Kidney (tissue), 22 donors: ENCODE results near the gene UBE3C. TPM values are rescaled to one million over a fixed set of nuclear protein-coding genes. Genes with fewer than 3 reads are reported as not detected.

Experiments used
- DNase-seq, 5 donors: peaks; one replicate each; pipeline ENCODE4 v3.0.0-alpha.2; 2013 to 2020
- FAIRE-seq: peaks from 2 replicates; lab custom pipeline; 2012; peaks lifted over from hg19 to GRCh38; lab: Jason Lieb, UNC
- H3K27ac ChIP-seq, 2 donors: one replicate each; pipeline ENCODE4 v1.7.0; 2013; ENCODE audit warnings: low read depth in 2 of 2, low read length in 2 of 2, inconsistent platforms in 1 of 2
- H3K27me3 ChIP-seq: one replicate; pipeline ENCODE4 v1.7.1; 2013; ENCODE audit warnings: low read length, inconsistent platforms; ENCODE audit not compliant: control insufficient read depth, insufficient read depth
- H3K36me3 ChIP-seq, 3 donors: one replicate each; pipeline versions ENCODE4 v1.7.0 to v1.7.1; 2013; ENCODE audit warnings: low read length in 3 of 3, control low read depth in 1 of 3, inconsistent platforms in 1 of 3; ENCODE audit not compliant: insufficient read depth in 3 of 3, control insufficient read depth in 2 of 3
- H3K4me1 ChIP-seq, 3 donors: one replicate each; pipeline versions ENCODE4 v1.7.0 to v1.7.1; 2013; ENCODE audit warnings: low read length in 3 of 3, inconsistent platforms in 1 of 3, low read depth in 1 of 3; ENCODE audit not compliant: control insufficient read depth in 2 of 3, insufficient read depth in 2 of 3
- H3K4me3 ChIP-seq, 3 donors: one replicate each; pipeline versions ENCODE4 v1.7.0 to v1.8.1; 2013; ENCODE audit warnings: low read length in 3 of 3, control low read depth in 1 of 3, inconsistent platforms in 1 of 3
- H3K9ac ChIP-seq, 3 donors: one replicate each; pipeline versions ENCODE4 v1.7.0 to v1.7.1; 2013; ENCODE audit warnings: low read length in 3 of 3, control low read depth in 1 of 3, inconsistent platforms in 1 of 3
- H3K9me3 ChIP-seq, 3 donors: one replicate each; pipeline versions ENCODE4 v1.7.0 to v1.7.1; 2013; ENCODE audit warnings: low read length in 3 of 3, control low read depth in 1 of 3, inconsistent platforms in 1 of 3; ENCODE audit not compliant: control insufficient read depth in 2 of 3, insufficient read depth in 1 of 3
- intact Hi-C: fragments of 100-400 bp; cut with DNase I; formaldehyde crosslinking; loops from one replicate; pipeline ENCODE4 v1.11.1; 2022
- long read RNA-seq, 10 donors: library from polyadenylated mRNA in 1 of 10; unstranded in 1 of 10; transcript quantifications; one replicate each; pipeline ENCODE4 v2.0.0 and lab custom pipeline, GENCODE V29; 2021 to 2026
- polyA plus RNA-seq: library from polyadenylated mRNA; stranded (reverse); fragments of 350-450 nt; fragmentation: Illumina TruSeq; extraction: RNeasy Lipid Tissue Mini Kit (QIAGEN cat#74804); gene quantifications from one replicate; pipeline ENCODE4 v1.2.3, GENCODE V29; 2014; ENCODE audit warnings: low read depth, low replicate concordance; ENCODE audit not compliant: insufficient read depth
- total RNA-seq: library from RNA; stranded (reverse); fragmentation: NEBNext Ultra II Directional; extraction: Animal tissue kit (Norgen Biotek cat#: 25700); gene quantifications from one replicate; pipeline ENCODE4 v1.2.1, GENCODE V29; 2021
- TF ChIP-seq, protein P1 (sequence below): IDR thresholded peaks from 3 replicates; pipeline ENCODE4 v1.5.1; 2012; ENCODE audit warnings: mild to moderate bottlenecking, moderate library complexity, borderline replicate concordance; ENCODE audit not compliant: insufficient read depth; ENCODE audit errors: extremely low read depth
- donor health status: control.
- donor health status: control.
- donor health status: control.
- donor health status: control.
- donor health status: control.
- donor health status: DM: yes; HTN: yes; CAD: no.
- donor health status: Normal renal cell carcinoma (clear cell type).

Gene UBE3C
- total RNA-seq (58.5 TPM), polyA plus RNA-seq (20.9 TPM)
- long read RNA-seq, donor 1, full-length matches to known transcripts = 4 of 4 reads
- long read RNA-seq, donor 1, partial matches to known transcripts = 0 of 4 reads
- long read RNA-seq, donor 1, other reads (novel, unspliced or antisense) = 0 of 4 reads
- long read RNA-seq, donor 2, full-length matches to known transcripts = 5 of 37 reads
- long read RNA-seq, donor 2, partial matches to known transcripts = 32 of 37 reads
- long read RNA-seq, donor 2, other reads (novel, unspliced or antisense) = 0 of 37 reads
- long read RNA-seq, donor 3, full-length matches to known transcripts = 1 of 1 reads
- long read RNA-seq, donor 3, partial matches to known transcripts = 0 of 1 reads
- long read RNA-seq, donor 3, other reads (novel, unspliced or antisense) = 0 of 1 reads
- long read RNA-seq, donor 4, full-length matches to known transcripts = 2 of 2 reads
- long read RNA-seq, donor 4, partial matches to known transcripts = 0 of 2 reads
- long read RNA-seq, donor 4, other reads (novel, unspliced or antisense) = 0 of 2 reads
- long read RNA-seq, donor 5 = 0 reads
- long read RNA-seq, donor 6, full-length matches to known transcripts = 1 of 1 reads
- long read RNA-seq, donor 6, partial matches to known transcripts = 0 of 1 reads
- long read RNA-seq, donor 6, other reads (novel, unspliced or antisense) = 0 of 1 reads
- long read RNA-seq, donor 7, full-length matches to known transcripts = 26 of 44 reads
- long read RNA-seq, donor 7, partial matches to known transcripts = 7 of 44 reads
- long read RNA-seq, donor 7, other reads (novel, unspliced or antisense) = 11 of 44 reads
- long read RNA-seq, donor 8, partial matches to known transcripts = 0 of 1 reads
- long read RNA-seq, donor 8, other reads (novel, unspliced or antisense) = 0 of 1 reads
- long read RNA-seq, donor 9 = 0 reads
- long read RNA-seq, donor 10, full-length matches to known transcripts = 1 of 1 reads
- long read RNA-seq, donor 10, partial matches to known transcripts = 0 of 1 reads
- long read RNA-seq, donor 10, other reads (novel, unspliced or antisense) = 0 of 1 reads

GRCh38 chr7:157138424-157139110 is at the start of gene UBE3C:
Gene UBE3C, plus strand, starts transcription at chr7:157138926. Its CDS starts 347 bp downstream, at chr7:157139273.
- Histone ChIP-seq H3K4me1 (peaks cover 0 to 26% (median 15%) of the 10 kb centered on the region in 3 donors), H3K27me3 (no peaks in the 10 kb centered on the region), H3K9ac (peak within 1 kb of the TSS; percentile 46 to 91 (median 88)), H3K9me3 (no peaks in the 10 kb centered on the region), H3K4me3 (peak within 1 kb of the TSS; percentile 73 to 90 (median 85)), H3K27ac (peak within 1 kb of the TSS; percentile 82 to 87), H3K36me3 (peaks cover 2 to 19% (median 9%) of the 10 kb centered on the region in 3 donors)
- TF ChIP-seq, protein P1, sequence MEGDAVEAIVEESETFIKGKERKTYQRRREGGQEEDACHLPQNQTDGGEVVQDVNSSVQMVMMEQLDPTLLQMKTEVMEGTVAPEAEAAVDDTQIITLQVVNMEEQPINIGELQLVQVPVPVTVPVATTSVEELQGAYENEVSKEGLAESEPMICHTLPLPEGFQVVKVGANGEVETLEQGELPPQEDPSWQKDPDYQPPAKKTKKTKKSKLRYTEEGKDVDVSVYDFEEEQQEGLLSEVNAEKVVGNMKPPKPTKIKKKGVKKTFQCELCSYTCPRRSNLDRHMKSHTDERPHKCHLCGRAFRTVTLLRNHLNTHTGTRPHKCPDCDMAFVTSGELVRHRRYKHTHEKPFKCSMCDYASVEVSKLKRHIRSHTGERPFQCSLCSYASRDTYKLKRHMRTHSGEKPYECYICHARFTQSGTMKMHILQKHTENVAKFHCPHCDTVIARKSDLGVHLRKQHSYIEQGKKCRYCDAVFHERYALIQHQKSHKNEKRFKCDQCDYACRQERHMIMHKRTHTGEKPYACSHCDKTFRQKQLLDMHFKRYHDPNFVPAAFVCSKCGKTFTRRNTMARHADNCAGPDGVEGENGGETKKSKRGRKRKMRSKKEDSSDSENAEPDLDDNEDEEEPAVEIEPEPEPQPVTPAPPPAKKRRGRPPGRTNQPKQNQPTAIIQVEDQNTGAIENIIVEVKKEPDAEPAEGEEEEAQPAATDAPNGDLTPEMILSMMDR = no peak
- DNase-seq (peak; percentile 87 to 97 (median 94)), FAIRE-seq (no peak)
- intact Hi-C loops = no loop called here

GRCh38 chr7:157089100-157089610 is 49.6 kb upstream of the UBE3C start:
- FAIRE-seq = no peak

More at GRCh38 chr7:157089100-157089610, 49.6 kb upstream of the UBE3C start:
- Histone ChIP-seq H3K4me3 (no peak overlapping the region), H3K9me3 (peaks cover 0 to 10% (median 8%) of the 10 kb centered on the region in 3 donors), H3K4me1 (no peaks in the 10 kb centered on the region), H3K27ac (no peak overlapping the region), H3K27me3 (no peaks in the 10 kb centered on the region), H3K9ac (no peak overlapping the region), H3K36me3 (no peaks in the 10 kb centered on the region)
- TF ChIP-seq, protein P1 = no peak
- intact Hi-C loops = no loop called here
- peak in 1 of 5 donors; percentile 24 for DNase-seq
